Fibroblast of skin of left biceps (primary cell): Measurements from ENCODE around the gene SCGB3A2.
"Not testable (repeated sequence)": the region's sequence is repeated elsewhere in the genome, so short reads cannot be mapped to it uniquely, and the experiment has no call there.

ENCODE experiments used
- DNase-seq, 2 experiments: peaks; one replicate each; pipeline ENCODE4 v3.0.0-alpha.2; 2013; ENCODE audit warnings: low read depth in 2 of 2

Gene SCGB3A2

GRCh38 chr5:147863454-147864158, 14.9 kb upstream of the SCGB3A2 start:
- no peak for DNase-seq

DNA sequence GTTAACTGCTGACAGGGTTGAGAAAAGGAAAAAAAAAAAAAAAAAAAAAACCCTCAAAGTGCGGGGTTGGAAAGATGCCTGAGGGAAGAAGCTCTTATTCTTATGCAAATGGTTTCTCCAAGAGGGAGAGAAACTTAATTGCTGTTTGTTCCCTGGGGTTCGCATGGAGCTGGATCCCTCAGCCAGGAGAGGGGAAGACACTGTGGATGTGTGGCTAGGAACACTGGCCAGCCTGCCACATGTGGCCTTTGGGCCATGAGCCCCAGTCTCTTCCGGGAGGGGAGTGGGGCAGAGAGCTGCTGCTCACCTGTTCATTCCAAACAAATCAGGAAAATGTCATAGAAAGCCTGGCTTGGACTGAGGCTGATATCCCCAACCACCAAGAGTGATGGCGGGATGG, 9.4 kb upstream of the SCGB3A2 start:
- DNase-seq: no peak

GRCh38 chr5:147869892-147870291, 8.6 kb upstream of the SCGB3A2 start:
- DNase-seq: not testable (repeated sequence)

DNA sequence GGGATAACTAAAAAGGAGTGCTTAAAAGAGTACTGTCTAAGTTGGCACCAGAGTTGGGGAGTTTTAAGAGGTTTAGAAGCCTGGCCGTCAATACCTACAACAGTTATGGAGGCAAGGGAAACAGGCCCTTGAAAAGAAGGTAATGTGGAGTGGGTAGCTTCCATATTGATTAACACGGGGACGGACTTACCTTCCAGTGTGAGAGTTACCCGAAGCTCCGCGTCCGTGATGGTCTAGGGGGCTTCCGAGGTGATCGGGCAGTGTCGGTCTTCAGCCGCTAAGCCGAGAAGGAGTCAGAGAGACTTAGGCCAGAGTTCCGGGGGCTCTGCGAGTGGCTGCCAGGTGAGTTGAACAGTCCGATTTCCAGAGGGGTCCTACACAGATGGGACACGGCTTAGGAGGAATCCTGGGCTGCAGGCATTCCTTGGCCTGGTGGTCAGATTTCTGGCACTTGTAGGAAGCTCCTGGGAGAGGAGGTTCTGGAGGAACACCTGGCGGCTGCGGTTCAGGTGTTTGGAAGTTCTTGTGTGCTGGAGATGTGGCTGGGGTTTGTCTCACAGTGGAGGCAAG, 6.4 kb upstream of the SCGB3A2 start:
- DNase-seq: not testable (repeated sequence)

GRCh38 chr5:147872744-147873435, 5.6 kb upstream of the SCGB3A2 start:
- DNase-seq: not testable (repeated sequence)

DNA sequence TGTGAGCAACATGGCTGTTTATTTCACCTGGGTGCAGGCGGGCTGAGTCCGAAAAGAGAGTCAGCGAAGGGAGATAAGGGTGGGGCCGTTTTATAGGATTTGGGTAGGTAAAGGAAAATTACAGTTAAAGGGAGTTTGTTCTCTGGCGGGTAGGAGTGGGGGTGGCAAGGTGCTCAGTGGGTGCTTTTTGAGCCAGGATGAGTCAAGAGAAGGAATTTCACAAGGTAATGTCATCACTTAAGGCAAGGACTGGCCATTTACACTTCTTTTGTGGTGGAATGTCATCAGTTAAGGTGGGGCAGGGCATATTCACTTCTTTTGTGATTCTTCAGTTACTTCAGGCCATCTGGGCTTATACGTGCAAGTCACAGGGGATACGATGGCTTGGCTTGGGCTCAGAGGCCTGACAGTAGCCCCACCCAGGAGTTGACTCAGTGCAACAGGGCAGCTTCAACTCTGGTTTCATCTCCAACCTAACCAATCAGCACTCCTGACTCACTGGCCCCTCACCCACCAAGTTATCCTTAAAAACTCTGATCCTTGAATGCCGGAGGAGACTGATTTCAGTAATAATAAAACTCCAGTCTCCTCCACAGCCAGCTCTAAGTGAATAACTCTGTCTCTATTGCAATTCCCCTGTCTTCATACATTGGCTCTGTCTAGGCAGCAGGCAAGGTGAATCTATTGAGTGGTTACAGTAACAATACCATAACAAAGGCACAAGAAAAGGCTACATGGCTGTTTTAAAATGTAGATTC, 4.2 kb upstream of the SCGB3A2 start:
- DNase-seq: not testable (repeated sequence)

DNA sequence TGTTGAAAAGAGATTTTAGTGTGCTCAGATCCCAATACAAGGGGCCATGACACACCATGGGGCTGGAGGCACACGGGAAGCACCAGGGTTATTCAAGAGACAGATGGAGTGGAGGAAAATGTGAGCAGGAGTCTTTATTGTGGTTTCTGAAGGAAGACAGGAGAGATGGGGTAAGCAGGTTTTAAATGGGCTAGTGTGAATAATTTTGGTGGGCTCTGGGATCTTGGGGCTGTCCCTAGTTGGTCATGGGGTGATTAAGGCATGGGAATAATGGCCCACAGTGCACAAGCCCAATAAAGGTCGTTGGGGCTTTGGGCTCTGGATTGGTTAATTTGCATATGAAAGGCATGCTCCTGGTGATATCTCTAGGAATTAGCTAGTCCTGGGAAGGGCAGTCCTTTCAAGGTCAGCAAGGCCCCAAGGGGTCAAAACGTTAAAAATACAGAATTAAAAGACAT, 3.6 kb upstream of the SCGB3A2 start:
- no peak for DNase-seq

DNA sequence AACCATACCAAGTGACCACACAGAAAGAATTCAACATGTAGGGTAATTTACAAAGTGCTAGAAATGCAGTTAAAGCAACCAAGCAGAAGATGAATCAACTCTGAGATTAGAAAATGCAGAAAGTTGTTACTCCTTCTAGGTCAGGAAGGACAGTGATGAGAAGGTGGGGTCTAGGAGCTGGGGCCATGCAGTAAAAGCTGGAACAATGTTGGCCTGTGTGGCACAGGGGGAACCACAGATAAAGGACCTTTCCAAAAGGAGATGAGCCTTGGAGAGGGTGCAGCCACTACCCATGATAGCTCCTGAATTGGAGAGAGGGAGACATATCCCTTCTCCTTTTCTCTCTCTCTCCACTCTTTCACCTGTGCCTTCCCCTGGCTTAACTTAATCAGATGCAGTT, 2.4 kb upstream of the SCGB3A2 start:
- DNase-seq: no peak

GRCh38 chr5:147876626-147877025, 1.9 kb upstream of the SCGB3A2 start:
- no peak for DNase-seq

GRCh38 chr5:147879784-147880183, 1.3 kb downstream of the SCGB3A2 start:
- DNase-seq: no peak

GRCh38 chr5:147880487-147880886, 2.0 kb downstream of the SCGB3A2 start:
- DNase-seq: no peak

- DNase-seq: no peak
These were observed 4.2 kb downstream of the SCGB3A2 start for GRCh38 chr5:147882586-147883313.

GRCh38 chr5:147887026-147887627, 8.6 kb downstream of the SCGB3A2 start:
- DNase-seq: no peak

GRCh38 chr5:147887930-147888329, 9.4 kb downstream of the SCGB3A2 start:
- no peak for DNase-seq

- DNase-seq: no peak
These were observed 14.3 kb downstream of the SCGB3A2 start for GRCh38 chr5:147892696-147893296.

DNA sequence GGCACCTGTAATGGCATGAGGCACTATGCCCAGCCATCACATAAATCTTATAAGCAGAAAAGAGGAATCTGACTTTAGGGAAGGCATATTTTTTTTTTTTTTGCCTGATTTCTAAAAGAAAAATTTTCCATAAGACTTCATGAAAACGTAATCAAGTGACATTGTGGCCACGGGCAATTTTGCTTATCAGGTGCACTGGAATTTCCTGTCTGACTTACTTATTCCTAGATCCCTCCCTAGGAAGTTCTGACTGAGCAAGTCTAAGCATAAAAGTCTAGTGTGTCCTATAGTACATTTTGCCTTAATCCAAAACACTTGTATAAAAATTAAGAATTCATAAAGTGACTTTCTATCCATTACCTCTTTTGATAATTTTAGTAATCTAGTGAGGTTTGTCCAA, 15.3 kb downstream of the SCGB3A2 start:
- DNase-seq: no peak

GRCh38 chr5:147895864-147896263, 17.4 kb downstream of the SCGB3A2 start:
- no peak for DNase-seq

GRCh38 chr5:147898875-147899401, 20.4 kb downstream of the SCGB3A2 start:
- DNase-seq: no peak

DNA sequence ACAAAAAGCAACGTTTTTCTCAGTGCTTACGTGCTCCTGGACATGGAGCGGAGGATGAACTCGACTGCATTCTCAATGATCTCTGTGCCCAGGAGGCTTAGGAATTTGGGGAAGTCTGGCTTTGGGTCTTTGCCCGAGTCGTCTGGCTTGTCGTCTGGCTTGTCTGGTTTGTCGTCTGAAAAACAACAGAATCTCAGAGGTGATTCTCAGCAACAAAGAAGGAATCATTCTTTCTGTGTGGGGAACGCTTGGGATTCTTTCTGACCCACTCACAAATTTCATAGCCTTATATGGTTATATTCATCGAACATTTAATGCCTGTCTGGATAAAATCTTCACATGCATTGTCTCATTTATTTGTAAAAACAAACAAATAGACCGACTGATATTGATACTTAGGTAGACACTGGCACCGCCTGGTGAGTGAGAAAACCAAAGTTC, 23.1 kb downstream of the SCGB3A2 start:
- no peak for DNase-seq

- DNase-seq: no peak
These were observed 24.2 kb downstream of the SCGB3A2 start for GRCh38 chr5:147902609-147903115.
